Endothelial cell of umbilical vein (primary cell): ENCODE data around the gene DEGS1. TPM values are rescaled to one million over a fixed set of nuclear protein-coding genes. Genes with fewer than 3 reads are reported as not detected.

Experiments used
- BruUV-seq: library from RNA; stranded (reverse); fragments of 400-500 nt; replicated peaks from 2 replicates; lab custom pipeline; 2021; lab: Mats Ljungman, UMichigan
- CTCF ChIA-PET: fragments of 300-600, 350-600 bp; sonication (Branson Sonifier 250); formaldehyde crosslinking; loops from one replicate; lab custom pipeline; 2021; ENCODE audit warnings: antibody characterized with exemption, inconsistent platforms; lab: Charles Lee
- POLR2A ChIA-PET: fragments of 300-600, 350-600 bp; sonication (Branson Sonifier 250); formaldehyde crosslinking; loops from one replicate; lab custom pipeline; 2021; ENCODE audit warnings: antibody characterized with exemption, inconsistent platforms; lab: Charles Lee
- DNase-seq: peaks from one replicate; pipeline ENCODE4 v3.0.0-alpha.2; 2011; ENCODE audit warnings: low read depth, low spot score
- FAIRE-seq: peaks from 2 replicates; lab custom pipeline; 2011; peaks lifted over from hg19 to GRCh38; lab: Jason Lieb, UNC
- H2AFZ ChIP-seq: 2 replicates; pipeline ENCODE4 v1.6.0; 2012; ENCODE audit warnings: low read depth, low read length, control low read depth, inconsistent platforms
- H3K27ac ChIP-seq: 2 replicates; pipeline ENCODE4 v1.5.1; 2011; ENCODE audit warnings: low read depth, mild to moderate bottlenecking, control low read depth, low read length, moderate library complexity; ENCODE audit not compliant: insufficient read depth
- H3K27me3 ChIP-seq, 2 experiments: 2 replicates each; pipeline versions ENCODE4 v1.6.0 to v1.6.1; 2011; ENCODE audit warnings: low read length in 2 of 2, mixed read lengths in 1 of 2; ENCODE audit not compliant: control insufficient read depth in 2 of 2, insufficient read depth in 2 of 2
- H3K36me3 ChIP-seq, 2 experiments: 2 replicates in 1 of 2; 3 replicates in 1 of 2; pipeline ENCODE4 v1.5.1; 2011; ENCODE audit warnings: low read length in 2 of 2, mild to moderate bottlenecking in 1 of 2, moderate library complexity in 1 of 2; ENCODE audit not compliant: control insufficient read depth in 2 of 2, insufficient read depth in 2 of 2; ENCODE audit errors: extremely low read depth in 1 of 2
- H3K4me1 ChIP-seq: 3 replicates; pipeline ENCODE4 v1.5.1; 2011; ENCODE audit warnings: mild to moderate bottlenecking, low read length; ENCODE audit not compliant: control insufficient read depth, insufficient read depth; ENCODE audit errors: extremely low read depth
- H3K4me2 ChIP-seq: 2 replicates; pipeline ENCODE4 v1.6.1; 2011; ENCODE audit warnings: low read length, control low read depth, mixed read lengths; ENCODE audit not compliant: insufficient read depth
- H3K4me3 ChIP-seq, 3 experiments: fragments of 200-600 bp in 1 of 3; sonication (generic), shearing (Covaris generic) in 1 of 3; replicated peaks in 1 of 3; 2 replicates each; pipeline ENCODE4 v1.5.1; 2011 to 2016; ENCODE audit warnings: control low read depth in 3 of 3, low read length in 3 of 3, mild to moderate bottlenecking in 2 of 3, inconsistent platforms in 1 of 3, low read depth in 1 of 3, moderate library complexity in 1 of 3; ENCODE audit not compliant: insufficient read depth in 1 of 3
- H3K79me2 ChIP-seq: 2 replicates; pipeline ENCODE4 v1.6.0; 2012; ENCODE audit warnings: low read length, inconsistent platforms; ENCODE audit not compliant: control insufficient read depth, insufficient read depth
- H3K9ac ChIP-seq: replicated peaks from 2 replicates; pipeline ENCODE3; 2011; ENCODE audit warnings: low read length, control low read depth; ENCODE audit not compliant: insufficient read depth; ENCODE audit errors: extremely low read depth
- H3K9me1 ChIP-seq: replicated peaks from 3 replicates; pipeline ENCODE4 v1.6.0; 2011; ENCODE audit warnings: mild to moderate bottlenecking, low read length; ENCODE audit not compliant: control insufficient read depth, insufficient read depth; ENCODE audit errors: extremely low read depth
- H3K9me3 ChIP-seq: replicated peaks from 2 replicates; pipeline ENCODE4 v1.5.1; 2012; ENCODE audit warnings: low read length, inconsistent platforms; ENCODE audit not compliant: control insufficient read depth, insufficient read depth
- H4K20me1 ChIP-seq: replicated peaks from 2 replicates; pipeline ENCODE3; 2011; ENCODE audit warnings: mild to moderate bottlenecking, low read length; ENCODE audit not compliant: control insufficient read depth, insufficient read depth; ENCODE audit errors: extremely low read depth
- EZH2 ChIP-seq: IDR thresholded peaks from 2 replicates; pipeline ENCODE4 v1.6.1; 2012; ENCODE audit warnings: borderline replicate concordance, low read depth, mild to moderate bottlenecking, moderate library complexity, low read length, inconsistent platforms; ENCODE audit not compliant: severe bottlenecking
- FOS ChIP-seq: IDR thresholded peaks from 2 replicates; pipeline ENCODE4 v1.6.1; 2011; ENCODE audit warnings: mild to moderate bottlenecking, low read length, moderate library complexity, borderline replicate concordance; ENCODE audit not compliant: insufficient read depth
- GATA2 ChIP-seq: IDR thresholded peaks from 2 replicates; pipeline ENCODE4 v1.7.0; 2011; ENCODE audit warnings: low read depth, mild to moderate bottlenecking, moderate library complexity, mixed read lengths, low read length; ENCODE audit not compliant: insufficient read length, insufficient read depth
- JUN ChIP-seq: IDR thresholded peaks from 2 replicates; pipeline ENCODE4 v1.6.1; 2011; ENCODE audit warnings: borderline replicate concordance, low read depth; ENCODE audit not compliant: insufficient read length, insufficient read depth
- MYC ChIP-seq: IDR thresholded peaks from one replicate; pipeline ENCODE4 v1.6.1; 2011; ENCODE audit warnings: mild to moderate bottlenecking, low read depth, low read length
- POLR2A ChIP-seq: IDR thresholded peaks from 2 replicates; pipeline ENCODE4 v1.6.1; 2012; ENCODE audit warnings: low read depth, mild to moderate bottlenecking, control low read depth, low read length
- POLR2AphosphoS5 ChIP-seq: IDR thresholded peaks from 2 replicates; pipeline ENCODE4 v1.6.1; 2012; ENCODE audit warnings: low read depth, mild to moderate bottlenecking, control low read depth, low read length, moderate library complexity; ENCODE audit not compliant: insufficient read depth
- dilution Hi-C: fragments of 300-500 bp; cut with MboI; formaldehyde crosslinking; loops from one replicate; pipeline ENCODE4 v1.15.0; 2019; ENCODE audit warnings: low sequenced_read_pairs; ENCODE audit not compliant: extremely low pct_ligation_motif_present
- intact Hi-C: fragments of 100-400 bp; cut with micrococcal nuclease; formaldehyde crosslinking; loops from one replicate; pipeline ENCODE4 v1.10.0; 2022
- polyA plus RNA-seq, 4 experiments: library from polyadenylated mRNA; depleted of rRNA in 3 of 4; stranded (reverse) in 3 of 4; unstranded in 1 of 4; fragments of >200 nt; gene quantifications; 2 replicates each; pipeline versions ENCODE4 v1.2.1 to v1.2.3, GENCODE V29; 2011 to 2012; ENCODE audit warnings: missing spikeins in 1 of 4
- total RNA-seq: library from RNA; stranded (reverse); gene quantifications from 2 replicates; pipeline ENCODE4 v1.2.3, GENCODE V29; 2021
- TF ChIP-seq, protein P1 (sequence below), 2 donors: IDR thresholded peaks; 1 replicate in 1 of 2; 2 replicates in 1 of 2; pipeline ENCODE4 v1.5.1; 2011; ENCODE audit warnings: low read length in 2 of 2, mild to moderate bottlenecking in 2 of 2, moderate library complexity in 2 of 2, control low read depth in 1 of 2, inconsistent platforms in 1 of 2, low read depth in 1 of 2; ENCODE audit not compliant: insufficient read depth in 1 of 2; ENCODE audit errors: extremely low read depth in 1 of 2
- TF ChIP-seq, protein P2 (sequence below): IDR thresholded peaks from 2 replicates; pipeline ENCODE4 v1.6.1; 2011; ENCODE audit not compliant: insufficient read depth, insufficient read length

The DEGS1 gene
- total and polyA plus RNA-seq, 2 donors (not counting 3 experiments of a cell fraction or from before 2014, with no cell fraction given): 85.8 to 137 TPM

DNA sequence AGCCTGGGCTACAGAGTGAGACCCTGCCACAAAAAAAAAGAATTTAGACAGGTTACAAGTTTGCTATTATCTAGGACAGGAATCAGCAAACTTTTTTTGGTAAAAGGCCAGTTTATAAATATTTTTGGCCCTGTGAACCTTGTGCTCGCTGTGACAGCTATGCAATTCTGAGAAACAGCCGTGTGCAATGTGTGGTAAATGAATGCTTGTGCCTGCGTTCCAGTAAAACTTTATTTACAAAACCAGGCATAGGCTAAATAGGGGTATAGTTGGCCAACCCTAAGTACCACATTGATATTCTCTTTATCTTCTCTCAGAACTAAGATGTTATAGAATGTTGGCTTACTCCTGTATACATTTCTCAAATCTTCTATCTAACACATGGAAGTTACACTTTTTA is 44.8 kb upstream of the DEGS1 start:
- no peak for TF ChIP-seq JUN
- no peak for TF ChIP-seq POLR2AphosphoS5
- TF ChIP-seq MYC: no peak
- TF ChIP-seq, protein P1, sequence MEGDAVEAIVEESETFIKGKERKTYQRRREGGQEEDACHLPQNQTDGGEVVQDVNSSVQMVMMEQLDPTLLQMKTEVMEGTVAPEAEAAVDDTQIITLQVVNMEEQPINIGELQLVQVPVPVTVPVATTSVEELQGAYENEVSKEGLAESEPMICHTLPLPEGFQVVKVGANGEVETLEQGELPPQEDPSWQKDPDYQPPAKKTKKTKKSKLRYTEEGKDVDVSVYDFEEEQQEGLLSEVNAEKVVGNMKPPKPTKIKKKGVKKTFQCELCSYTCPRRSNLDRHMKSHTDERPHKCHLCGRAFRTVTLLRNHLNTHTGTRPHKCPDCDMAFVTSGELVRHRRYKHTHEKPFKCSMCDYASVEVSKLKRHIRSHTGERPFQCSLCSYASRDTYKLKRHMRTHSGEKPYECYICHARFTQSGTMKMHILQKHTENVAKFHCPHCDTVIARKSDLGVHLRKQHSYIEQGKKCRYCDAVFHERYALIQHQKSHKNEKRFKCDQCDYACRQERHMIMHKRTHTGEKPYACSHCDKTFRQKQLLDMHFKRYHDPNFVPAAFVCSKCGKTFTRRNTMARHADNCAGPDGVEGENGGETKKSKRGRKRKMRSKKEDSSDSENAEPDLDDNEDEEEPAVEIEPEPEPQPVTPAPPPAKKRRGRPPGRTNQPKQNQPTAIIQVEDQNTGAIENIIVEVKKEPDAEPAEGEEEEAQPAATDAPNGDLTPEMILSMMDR (IDR thresholded peaks at IDR 0.05; ENCODE audit: extremely low read depth in 1 of 2, insufficient read depth in 1 of 2, low read depth in 1 of 2, low read length in 2 of 2): no peak
- no peak for TF ChIP-seq POLR2A
- TF ChIP-seq, protein P2, sequence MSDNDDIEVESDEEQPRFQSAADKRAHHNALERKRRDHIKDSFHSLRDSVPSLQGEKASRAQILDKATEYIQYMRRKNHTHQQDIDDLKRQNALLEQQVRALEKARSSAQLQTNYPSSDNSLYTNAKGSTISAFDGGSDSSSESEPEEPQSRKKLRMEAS: no peak
- no peak for TF ChIP-seq EZH2
- no peak for TF ChIP-seq GATA2
- no peak for TF ChIP-seq FOS
- POLR2A ChIA-PET: interaction anchor here (1.0 kb wide), 1 partner anchor 162 kb away, joined by 3 read pairs; no protein-coding TSS in a partner anchor
- FAIRE-seq: no peak

More for the DNA sequence above, 44.8 kb upstream of the DEGS1 start:
- Histone ChIP-seq H3K36me3 (peaks cover 0 to 2% of the 10 kb centered on the region in 2 experiments), H3K9me3 (no peaks in the 10 kb centered on the region), H4K20me1 (no peaks in the 10 kb centered on the region), H3K79me2 (peaks cover 2% of the 10 kb centered on the region), H3K4me1 (no peaks in the 10 kb centered on the region), H3K27me3 (no peaks in the 10 kb centered on the region), H3K4me3 (no peak overlapping the region), H3K4me2 (no peak overlapping the region), H3K27ac (no peak overlapping the region), H3K9me1 (no peaks in the 10 kb centered on the region), H3K9ac (no peak overlapping the region), H2AFZ (no peak overlapping the region)
- intact Hi-C loops: no loop called here
- no TSS peak for BruUV-seq
- CTCF ChIA-PET: interaction anchor here (0.8 to 1.8 kb wide), 2 partner anchors 14 to 18 kb away, joined by 3 to 8 read pairs; no protein-coding TSS in a partner anchor
- dilution Hi-C loops: no loop called here
- DNase-seq: no peak
